ENCODE data around the gene LRIG3.

LRIG3 gene

GRCh38 chr12:58939399-58940100 is 19.2 kb upstream of the LRIG3 start:
- no peak for TF ChIP-seq CTCF (IDR thresholded peaks at IDR 0.05)
- H3K9me3 ChIP-seq = no peaks in the 10 kb centered on the region
- H3K36me3 ChIP-seq = no peaks in the 10 kb centered on the region
- H3K27me3 ChIP-seq = no peaks in the 10 kb centered on the region
- no peak for DNase-seq
- H3K4me3 ChIP-seq = no peak overlapping the region
- no peak overlapping the region for H3K27ac ChIP-seq
- intact Hi-C loops (cut with DNase I; ENCODE audit: low total_unique reads) = no loop called here
- H3K4me1 ChIP-seq = no peaks in the 10 kb centered on the region

GRCh38 chr12:58938440-58938839 is 18.1 kb upstream of the LRIG3 start:
- no peak for TF ChIP-seq CTCF (IDR thresholded peaks at IDR 0.05)
- Histone ChIP-seq H3K9me3 (no peaks in the 10 kb centered on the region), H3K4me1 (no peaks in the 10 kb centered on the region), H3K27ac (no peak overlapping the region), H3K36me3 (no peaks in the 10 kb centered on the region), H3K4me3 (no peak overlapping the region), H3K27me3 (no peaks in the 10 kb centered on the region)
- intact Hi-C loops (cut with DNase I; ENCODE audit: low total_unique reads) = no loop called here
- DNase-seq = no peak

GRCh38 chr12:58934528-58934927 is 14.2 kb upstream of the LRIG3 start:
- Histone ChIP-seq H3K27me3 (no peaks in the 10 kb centered on the region), H3K9me3 (no peaks in the 10 kb centered on the region), H3K27ac (no peak overlapping the region), H3K4me3 (no peak overlapping the region), H3K36me3 (no peaks in the 10 kb centered on the region), H3K4me1 (no peaks in the 10 kb centered on the region)
- intact Hi-C loops (cut with DNase I; ENCODE audit: low total_unique reads) = no loop called here
- no peak for TF ChIP-seq CTCF (IDR thresholded peaks at IDR 0.05)
- DNase-seq = no peak

- H3K27ac ChIP-seq = no peak overlapping the region
- H3K36me3 ChIP-seq = no peaks in the 10 kb centered on the region
- no peaks in the 10 kb centered on the region for H3K9me3 ChIP-seq
- no peak overlapping the region for H3K4me3 ChIP-seq
- intact Hi-C loops (cut with DNase I; ENCODE audit: low total_unique reads) = no loop called here
- DNase-seq = no peak
- H3K27me3 ChIP-seq = no peaks in the 10 kb centered on the region
- no peak for TF ChIP-seq CTCF (IDR thresholded peaks at IDR 0.05)
- no peaks in the 10 kb centered on the region for H3K4me1 ChIP-seq
These were observed 12.7 kb upstream of the LRIG3 start for GRCh38 chr12:58932806-58933681.

- Histone ChIP-seq H3K4me1 (no peaks in the 10 kb centered on the region), H3K36me3 (no peaks in the 10 kb centered on the region), H3K27ac (no peak overlapping the region), H3K9me3 (no peaks in the 10 kb centered on the region), H3K4me3 (no peak overlapping the region), H3K27me3 (no peaks in the 10 kb centered on the region)
- intact Hi-C loops (cut with DNase I; ENCODE audit: low total_unique reads) = no loop called here
- no peak for TF ChIP-seq CTCF (IDR thresholded peaks at IDR 0.05)
- DNase-seq = no peak
These were observed 11.2 kb upstream of the LRIG3 start for GRCh38 chr12:58931518-58931917.
